Measurements from ENCODE around the gene ANKRD1.

Gene ANKRD1

GRCh38 chr10:90937645-90938258 lies 16.9 kb upstream of the ANKRD1 start:
- no peak for DNase-seq (ENCODE audit: low read depth, low spot score)
- H3K4me3 ChIP-seq (ENCODE audit: low read length) = no peak overlapping the region

- H3K4me3 ChIP-seq (ENCODE audit: low read length) = no peak overlapping the region
- no peak for DNase-seq (ENCODE audit: low read depth, low spot score)
Observed at GRCh38 chr10:90936276-90936659, 15.4 kb upstream of the ANKRD1 start.

- no peak overlapping the region for H3K4me3 ChIP-seq (ENCODE audit: low read length)
- DNase-seq (ENCODE audit: low read depth, low spot score) = no peak
Observed at GRCh38 chr10:90935581-90936275, 14.8 kb upstream of the ANKRD1 start.

GRCh38 chr10:90930971-90931871 lies 10.3 kb upstream of the ANKRD1 start:
- DNase-seq (ENCODE audit: low read depth, low spot score) = no peak
- H3K4me3 ChIP-seq (ENCODE audit: low read length) = no peak overlapping the region

GRCh38 chr10:90930070-90930837 lies 9.4 kb upstream of the ANKRD1 start:
- no peak overlapping the region for H3K4me3 ChIP-seq (ENCODE audit: low read length)
- DNase-seq (ENCODE audit: low read depth, low spot score) = no peak

- DNase-seq (ENCODE audit: low read depth, low spot score) = no peak
- H3K4me3 ChIP-seq (ENCODE audit: low read length) = no peak overlapping the region
Observed at GRCh38 chr10:90929179-90929578, 8.3 kb upstream of the ANKRD1 start.

GRCh38 chr10:90927293-90927692 lies 6.4 kb upstream of the ANKRD1 start:
- H3K4me3 ChIP-seq (ENCODE audit: low read length) = no peak overlapping the region
- no peak for DNase-seq (ENCODE audit: low read depth, low spot score)

GRCh38 chr10:90925079-90926029 lies 4.5 kb upstream of the ANKRD1 start:
- no peak overlapping the region for H3K4me3 ChIP-seq (ENCODE audit: low read length)
- DNase-seq (ENCODE audit: low read depth, low spot score) = no peak

- H3K4me3 ChIP-seq (ENCODE audit: low read length) = no peak overlapping the region
- DNase-seq (ENCODE audit: low read depth, low spot score) = no peak
Observed at GRCh38 chr10:90924552-90924951, 3.7 kb upstream of the ANKRD1 start.

GRCh38 chr10:90923111-90923731 lies 2.3 kb upstream of the ANKRD1 start:
- no peak for DNase-seq (ENCODE audit: low read depth, low spot score)

GRCh38 chr10:90921906-90922305 lies 1.0 kb upstream of the ANKRD1 start:
- no peak overlapping the region for H3K4me3 ChIP-seq (ENCODE audit: low read length)
- DNase-seq (ENCODE audit: low read depth, low spot score) = no peak

More at GRCh38 chr10:90923111-90923731, 2.3 kb upstream of the ANKRD1 start:
- H3K4me3 ChIP-seq (ENCODE audit: low read length) = no peak overlapping the region

GRCh38 chr10:90919683-90920574 lies 958 bp downstream of the ANKRD1 start:
- no peak overlapping the region for H3K4me3 ChIP-seq (ENCODE audit: low read length)

GRCh38 chr10:90917968-90918318 lies 2.9 kb downstream of the ANKRD1 start:
- no peak overlapping the region for H3K4me3 ChIP-seq (ENCODE audit: low read length)
- DNase-seq (ENCODE audit: low read depth, low spot score) = no peak

More at GRCh38 chr10:90919683-90920574, 958 bp downstream of the ANKRD1 start:
- no peak for DNase-seq (ENCODE audit: low read depth, low spot score)

GRCh38 chr10:90917238-90917967 lies 3.5 kb downstream of the ANKRD1 start:
- H3K4me3 ChIP-seq (ENCODE audit: low read length) = no peak overlapping the region
- no peak for DNase-seq (ENCODE audit: low read depth, low spot score)

- DNase-seq (ENCODE audit: low read depth, low spot score) = no peak
- no peak overlapping the region for H3K4me3 ChIP-seq (ENCODE audit: low read length)
Observed at GRCh38 chr10:90916392-90917237, 4.3 kb downstream of the ANKRD1 start.

GRCh38 chr10:90915766-90916075 lies 5.2 kb downstream of the ANKRD1 start:
- no peak overlapping the region for H3K4me3 ChIP-seq (ENCODE audit: low read length)
- DNase-seq (ENCODE audit: low read depth, low spot score) = no peak
